HPDE6-E6E7 (cell line): Measurements from ENCODE around the gene AKAP1.

ENCODE experiments used
- DNase-seq: peaks from one replicate; pipeline ENCODE4 v3.0.0; 2011; ENCODE audit warnings: missing footprints; ENCODE audit errors: extremely low spot score

Gene AKAP1

DNA sequence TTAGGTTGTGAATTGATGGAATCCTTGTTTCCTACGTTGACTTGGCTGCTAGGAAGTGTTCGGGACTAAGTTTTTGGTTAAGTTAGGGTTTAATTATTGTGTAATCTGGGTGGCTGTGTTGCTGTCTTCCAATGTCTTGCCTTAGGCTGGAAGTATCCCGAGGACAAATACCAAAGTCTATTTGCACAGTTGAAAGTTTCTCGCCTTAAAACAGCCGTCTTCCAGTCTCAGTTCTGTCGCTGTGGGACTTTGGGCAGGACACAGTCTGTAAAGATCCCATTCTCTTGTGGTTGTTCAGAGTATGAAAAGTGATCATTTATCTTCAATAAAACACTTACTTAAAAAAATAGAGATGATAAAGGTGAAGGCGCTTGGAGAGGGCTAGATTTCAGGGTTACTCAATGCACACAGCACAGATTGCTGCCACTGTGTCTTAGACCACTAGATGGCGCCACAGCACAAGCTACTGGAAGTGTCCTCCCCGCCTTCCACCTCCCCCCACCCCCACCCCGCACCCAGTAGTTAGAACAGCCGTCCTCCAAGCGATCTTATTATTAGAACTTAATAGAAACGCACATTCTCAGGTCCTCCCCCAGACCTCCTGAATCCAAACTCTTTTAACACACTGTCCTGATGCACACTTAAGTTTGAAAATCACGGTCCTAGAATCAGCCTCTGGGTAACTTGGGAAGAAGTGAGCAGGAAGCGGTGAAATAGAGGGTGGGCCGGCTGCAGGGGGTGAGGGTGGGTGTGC lies 45.8 kb downstream of the AKAP1 start:
- DNase-seq, result peak; percentile 96

GRCh38 chr17:57132663-57133062 lies 47.6 kb downstream of the AKAP1 start:
- no peak for DNase-seq

DNA sequence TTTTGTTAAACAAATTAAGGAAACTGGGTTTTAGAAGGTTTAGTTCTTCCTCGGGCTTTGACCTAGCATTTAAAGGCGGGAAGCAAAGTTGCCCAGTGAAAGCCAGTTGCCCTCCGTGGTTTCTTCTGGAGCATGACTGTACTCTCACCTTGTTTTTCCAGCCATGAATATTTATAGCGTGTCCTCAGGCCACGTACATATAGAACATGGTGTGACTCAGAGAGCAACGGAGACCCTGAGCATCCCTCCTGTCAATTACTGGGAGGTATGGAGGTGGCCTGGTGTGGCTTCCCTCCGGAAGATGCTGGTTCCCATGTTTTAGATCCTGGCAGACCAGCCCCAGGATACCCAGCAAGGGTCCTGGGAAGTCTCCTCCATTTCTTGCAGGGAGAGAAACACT lies 48.4 kb downstream of the AKAP1 start:
- DNase-seq, result no peak

DNA sequence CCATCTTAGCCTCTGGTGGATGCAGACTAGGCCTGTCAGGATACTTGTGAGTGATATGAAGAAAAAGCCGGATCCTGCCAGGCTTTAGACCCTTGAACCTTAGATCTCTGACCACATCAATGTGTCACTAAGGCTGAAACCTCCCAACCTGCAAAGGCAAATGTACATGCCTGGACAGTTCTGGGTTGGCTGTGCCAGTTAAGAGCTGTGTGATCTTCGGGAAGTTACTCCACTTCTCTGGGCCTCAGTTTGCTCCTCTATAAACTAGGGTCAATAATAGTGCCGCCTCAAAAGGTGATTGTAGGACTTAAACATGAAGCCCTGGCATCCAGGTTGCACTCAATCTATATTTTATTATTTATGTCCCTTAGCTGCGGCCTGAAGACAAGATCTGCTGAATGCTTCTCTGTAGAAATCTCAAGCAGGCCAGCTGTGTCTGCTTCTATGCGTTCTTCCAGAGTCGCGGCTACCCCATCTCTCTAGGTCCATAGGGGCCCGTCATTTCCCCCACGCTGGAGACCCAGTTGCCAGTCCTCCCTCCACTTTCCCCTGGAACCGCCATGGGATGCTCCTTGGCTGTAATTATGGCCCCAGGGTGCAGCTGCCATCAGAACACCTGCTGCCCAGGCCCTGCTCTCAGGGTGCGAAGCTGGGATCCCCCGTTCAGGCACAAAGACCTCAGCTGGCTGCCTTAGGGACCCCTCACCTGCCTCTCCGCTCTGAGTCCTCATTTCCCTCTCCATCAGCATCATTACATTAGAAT lies 50.2 kb downstream of the AKAP1 start:
- no peak for DNase-seq

DNA sequence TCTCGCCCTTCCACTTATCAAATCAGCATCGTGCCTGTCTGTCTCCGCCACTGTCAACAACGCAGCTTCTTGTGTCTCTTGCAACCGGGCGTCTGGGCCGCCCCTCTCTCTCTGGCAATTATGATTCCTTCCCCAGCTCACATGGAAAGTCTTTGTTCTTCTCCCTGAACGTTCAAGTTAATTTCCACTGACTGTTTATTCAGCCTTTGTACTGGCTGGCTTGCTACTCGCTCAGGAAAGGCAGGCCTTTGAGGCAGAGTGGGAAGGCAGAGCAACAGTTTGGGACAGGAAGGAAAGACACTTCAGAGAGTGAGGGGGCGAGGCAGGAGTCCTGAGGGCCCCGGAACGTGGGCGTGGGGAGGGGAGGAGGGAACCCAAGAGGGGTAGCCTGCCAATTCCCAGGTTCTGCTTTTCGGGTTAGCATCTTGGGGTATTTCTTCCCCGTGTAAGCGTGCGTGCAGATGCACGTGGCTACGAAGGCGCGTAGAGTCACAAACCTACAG lies 50.8 kb downstream of the AKAP1 start:
- no peak for DNase-seq

DNA sequence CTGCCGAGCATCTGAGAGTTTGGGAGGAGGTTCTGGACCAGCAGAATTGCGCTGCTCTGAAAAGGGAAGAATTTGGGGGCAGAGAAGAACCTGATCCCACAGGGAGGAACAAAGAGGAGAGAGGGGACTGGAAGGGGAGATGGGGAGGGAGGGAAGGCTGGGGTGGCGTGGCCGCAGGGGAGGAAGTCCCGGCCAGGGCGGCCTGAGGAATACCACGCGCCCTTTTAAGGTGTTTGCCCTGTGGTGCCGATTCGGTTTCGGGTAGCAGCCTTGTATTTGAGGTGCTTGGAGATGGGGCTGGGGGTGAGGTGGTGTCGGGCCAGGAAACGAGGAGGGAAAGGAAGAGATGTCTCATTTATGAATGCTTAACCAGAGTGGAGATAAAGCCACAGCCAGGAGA lies 51.3 kb downstream of the AKAP1 start:
- DNase-seq, result no peak

DNA sequence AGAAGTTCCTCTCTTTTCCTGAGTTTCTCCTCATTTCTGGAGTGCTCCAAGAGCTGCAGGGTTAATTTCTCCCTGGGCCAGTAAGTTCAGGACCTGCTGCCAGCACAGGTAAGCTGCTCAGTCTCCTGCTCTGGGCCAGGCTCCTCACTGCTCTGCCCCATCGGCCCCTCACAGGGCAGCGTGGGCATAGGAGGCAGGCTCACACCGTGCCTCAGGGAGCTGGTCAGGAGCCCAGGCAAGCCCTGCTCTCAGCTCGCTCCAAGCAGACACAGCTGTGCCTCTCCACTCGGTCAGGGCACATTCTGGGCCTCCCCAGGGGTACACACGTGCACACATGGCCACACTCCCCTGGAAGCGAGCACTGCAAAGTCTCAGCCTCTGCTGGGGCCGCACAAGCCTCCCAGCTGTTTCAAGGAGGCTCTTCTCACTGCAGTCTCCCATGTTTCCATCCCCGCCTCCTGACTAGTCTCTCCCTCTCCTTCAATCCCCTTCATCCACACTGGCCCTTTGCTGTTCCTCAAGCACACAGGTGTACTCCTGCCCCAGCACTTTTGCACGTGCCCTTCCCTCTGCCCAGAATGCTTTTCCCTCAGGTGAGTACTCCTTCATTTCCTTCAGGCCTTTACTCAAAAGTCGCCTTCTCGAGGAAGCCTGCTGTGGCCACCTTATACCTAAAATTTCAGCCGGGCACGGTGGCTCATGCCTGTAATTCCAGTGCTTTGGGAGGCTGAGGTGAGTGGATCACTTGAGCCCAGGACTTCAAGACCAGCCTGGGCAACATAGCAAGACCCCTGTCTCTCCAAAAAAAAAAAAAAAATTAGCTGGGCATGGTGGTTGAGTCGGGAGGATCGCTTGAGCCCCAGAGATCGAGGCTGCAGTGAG lies 53.2 kb downstream of the AKAP1 start:
- no peak for DNase-seq

DNA sequence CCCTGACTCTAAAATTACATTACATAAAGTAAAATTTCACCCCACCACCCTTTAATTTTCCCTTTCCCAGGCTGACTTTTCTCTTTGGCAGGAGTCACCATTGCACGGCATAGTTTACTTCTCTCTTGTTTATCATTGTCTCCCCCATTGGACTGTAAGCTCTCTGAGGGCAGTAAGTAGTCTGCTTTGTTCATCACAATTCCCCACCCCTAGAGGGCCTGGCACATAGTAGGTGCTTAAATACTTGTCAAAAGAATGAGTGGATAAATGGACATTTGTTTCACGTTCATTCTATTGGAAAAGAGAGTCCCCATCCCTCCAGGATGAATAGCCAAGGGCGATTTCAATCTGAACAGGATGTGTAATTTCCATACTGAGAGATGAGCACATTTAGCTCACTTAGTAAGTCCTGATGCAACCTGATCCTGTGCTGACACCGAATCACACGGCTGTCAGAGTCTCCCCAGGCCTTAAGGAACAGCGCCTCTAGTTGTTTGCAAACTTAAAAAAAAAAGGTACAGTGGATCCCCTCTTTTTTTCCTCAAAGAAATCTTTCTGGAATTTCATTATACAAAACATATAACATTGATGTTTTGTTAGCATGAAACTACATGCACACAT lies 54.0 kb downstream of the AKAP1 start:
- no peak for DNase-seq

- DNase-seq, result no peak
Observed at GRCh38 chr17:57140316-57140715, 55.3 kb downstream of the AKAP1 start.

- no peak for DNase-seq
Observed at GRCh38 chr17:57142925-57143324, 57.9 kb downstream of the AKAP1 start.

GRCh38 chr17:57143361-57143760 lies 58.3 kb downstream of the AKAP1 start:
- no peak for DNase-seq

DNA sequence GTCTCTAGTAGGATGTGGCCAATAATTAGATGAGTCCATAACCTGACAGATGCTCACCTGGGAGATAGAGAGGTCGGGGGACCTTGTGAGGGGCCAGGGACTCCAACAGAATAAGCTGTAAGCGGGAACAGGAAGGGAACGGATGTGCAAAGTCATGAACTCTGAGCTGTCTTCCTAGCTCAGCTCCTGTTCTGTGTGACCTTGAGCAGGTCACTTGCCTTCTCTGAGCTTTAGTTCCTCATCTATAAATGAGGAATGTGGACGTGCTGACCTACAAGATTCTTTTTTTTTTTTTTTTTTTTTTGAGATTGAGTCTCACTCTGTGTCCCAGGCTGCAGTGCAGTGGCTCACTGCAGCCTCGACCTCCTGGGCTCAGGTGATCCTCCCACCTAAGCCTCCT lies 58.9 kb downstream of the AKAP1 start:
- DNase-seq, result no peak

- DNase-seq, result no peak
Observed at GRCh38 chr17:57144567-57144966, 59.5 kb downstream of the AKAP1 start.

- no peak for DNase-seq
Observed at GRCh38 chr17:57145347-57145746, 60.3 kb downstream of the AKAP1 start.

GRCh38 chr17:57146273-57146672 lies 61.2 kb downstream of the AKAP1 start:
- DNase-seq, result no peak

DNA sequence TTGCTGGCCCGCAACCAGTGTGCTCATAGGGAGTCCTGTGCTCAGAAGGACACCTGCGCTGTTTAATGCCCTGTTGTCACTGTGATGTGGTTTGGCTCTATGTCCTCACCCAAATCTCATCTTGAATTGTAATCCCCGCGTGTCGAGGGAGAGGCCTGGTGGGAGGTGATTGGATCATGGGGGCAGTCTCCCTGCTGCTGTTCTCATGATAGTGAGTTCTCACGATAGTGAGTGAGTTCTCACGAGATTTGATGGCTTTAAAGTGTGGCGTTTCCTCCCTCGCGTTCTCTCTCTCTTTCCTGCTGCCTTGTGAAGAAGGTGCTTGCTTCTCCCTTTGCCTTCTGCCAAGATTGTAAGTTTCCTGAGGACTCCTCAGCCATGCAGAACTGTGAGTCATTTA lies 66.8 kb downstream of the AKAP1 start:
- no peak for DNase-seq

GRCh38 chr17:57152967-57153528 lies 68.0 kb downstream of the AKAP1 start:
- no peak for DNase-seq

DNA sequence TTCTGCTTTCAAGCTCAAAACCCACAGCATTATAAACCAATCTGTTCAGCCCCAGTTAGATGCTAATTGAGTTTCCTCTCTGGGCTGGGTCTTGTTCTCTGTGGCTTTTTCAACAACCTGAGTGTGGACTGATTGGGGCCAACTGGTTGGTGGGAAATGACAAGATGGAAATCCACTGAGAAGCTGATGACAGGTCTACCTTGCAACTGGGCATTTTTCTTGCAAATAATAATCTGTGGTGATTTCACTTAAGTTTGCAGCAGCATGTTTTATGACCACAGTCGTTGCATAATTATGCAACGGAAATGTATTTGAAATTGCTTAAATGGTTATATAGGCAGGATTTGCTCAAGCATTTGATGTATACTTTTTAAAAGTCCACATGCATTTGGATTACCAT lies 69.9 kb downstream of the AKAP1 start:
- no peak for DNase-seq

DNA sequence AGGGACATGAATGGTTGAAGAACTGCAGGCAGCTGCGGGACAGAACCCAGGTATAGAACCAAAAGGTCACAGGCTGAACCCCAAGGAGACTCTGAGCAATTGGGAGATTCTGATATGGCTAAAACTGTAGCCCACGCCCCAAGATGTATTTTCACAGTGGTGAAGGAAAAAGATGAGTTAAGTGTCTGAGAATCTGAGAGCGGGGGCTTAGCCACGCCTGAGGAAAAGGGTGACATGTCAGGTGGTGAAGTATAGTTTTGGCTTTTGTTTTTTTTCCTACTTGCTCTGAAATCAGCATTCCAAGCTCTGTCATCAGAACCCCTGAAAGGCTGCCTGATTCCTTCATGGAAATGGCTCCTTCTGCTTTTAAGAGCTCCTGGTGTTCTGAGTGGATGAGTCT lies 73.3 kb downstream of the AKAP1 start:
- no peak for DNase-seq

GRCh38 chr17:57158795-57159194 lies 73.7 kb downstream of the AKAP1 start:
- DNase-seq, result no peak

DNA sequence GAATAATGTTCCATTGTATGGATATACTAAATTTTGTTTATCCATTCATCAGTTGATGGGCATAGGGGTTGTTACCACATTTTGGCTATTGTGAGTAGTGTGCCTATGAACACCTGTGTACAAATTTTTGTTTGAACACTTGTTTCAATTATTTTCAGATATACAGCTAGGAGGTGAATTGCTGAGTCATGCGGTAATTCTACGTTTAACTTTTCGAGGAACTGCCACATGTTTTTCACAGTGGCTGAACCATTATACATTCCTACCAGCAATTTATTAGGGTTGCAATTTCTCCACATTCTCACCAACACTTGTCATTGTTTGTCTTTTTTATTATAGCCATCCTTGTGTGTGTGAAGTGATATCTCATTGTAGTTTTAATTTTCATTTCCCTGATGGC lies 75.6 kb downstream of the AKAP1 start:
- no peak for DNase-seq
